ENCODE results near the gene ATP6V0E1.

- TF ChIP-seq CTCF (IDR thresholded peaks at IDR 0.05; ENCODE audit: low read depth, low read length): no peak
- no peak for TF ChIP-seq EZH2phosphoT487 (IDR thresholded peaks at IDR 0.05; ENCODE audit: low read depth)
These were observed 7.2 kb downstream of the ATP6V0E1 start for GRCh38 chr5:172990776-172991175.

Measured in OCI-LY3 (cell line).